NCI-H524 (cell line): Measurements from ENCODE around the gene FCER1A.

Source experiments
- DNase-seq, 2 experiments: peaks; one replicate each; lab custom pipeline; 2025; lab: John Stamatoyannopoulos, UW

FCER1A gene

DNA sequence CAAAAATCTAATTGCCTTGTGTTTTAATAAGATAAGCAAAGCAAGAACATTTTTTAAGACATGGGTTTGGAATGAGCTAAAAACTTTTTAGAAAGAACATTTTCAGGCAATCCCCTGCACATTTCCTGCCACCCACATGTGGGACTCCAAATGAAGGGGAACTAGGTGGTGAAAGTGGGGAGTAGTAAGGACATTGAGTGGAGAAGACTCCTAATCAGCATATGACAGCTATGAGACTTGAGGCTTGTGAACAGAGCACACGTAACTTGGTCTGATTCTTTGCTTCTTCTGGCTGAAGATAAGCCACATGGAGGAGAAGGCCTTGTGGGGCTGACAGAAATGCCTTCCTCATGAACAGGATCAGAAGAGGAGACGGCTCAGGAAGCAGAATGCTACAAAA, 50.3 kb downstream of the FCER1A start:
- DNase-seq, result no peak
